Neutrophil (primary cell): ENCODE measurements around the gene AQP9.

Experiments used
- H3K27ac ChIP-seq: fragments of 200-600 bp; sonication (generic); 2 replicates; pipeline ENCODE4 v1.5.1; 2016; ENCODE audit warnings: mild to moderate bottlenecking, moderate library complexity
- H3K27me3 ChIP-seq: fragments of 200-600 bp; sonication (generic); 2 replicates; pipeline ENCODE4 v1.6.0; 2016; ENCODE audit warnings: mild to moderate bottlenecking
- H3K36me3 ChIP-seq: fragments of 200-600 bp; sonication (generic); 2 replicates; pipeline ENCODE4 v1.5.1; 2017
- H3K4me1 ChIP-seq, 2 experiments: fragments of 200-600 bp in 1 of 2; sonication (generic) in 1 of 2; 1 replicate in 1 of 2; 2 replicates in 1 of 2; pipeline versions ENCODE4 v1.5.1 to v1.6.1; 2013 to 2016; ENCODE audit warnings: low read depth in 1 of 2, low read length in 1 of 2, mild to moderate bottlenecking in 1 of 2, moderate library complexity in 1 of 2; ENCODE audit not compliant: control insufficient read depth in 1 of 2, insufficient read depth in 1 of 2
- H3K4me3 ChIP-seq, 2 experiments: fragments of 200-600 bp in 1 of 2; sonication (generic) in 1 of 2; 1 replicate in 1 of 2; 2 replicates in 1 of 2; pipeline ENCODE4 v1.5.1; 2013 to 2016; ENCODE audit warnings: low read depth in 1 of 2, low read length in 1 of 2, mild to moderate bottlenecking in 1 of 2, moderate library complexity in 1 of 2
- H3K9me3 ChIP-seq: fragments of 200-600 bp; sonication (generic); 2 replicates; pipeline ENCODE4 v1.5.1; 2016
- CTCF ChIP-seq: fragments of 200-600 bp; sonication (generic); IDR thresholded peaks from 2 replicates; pipeline ENCODE4 v1.5.1; 2016; ENCODE audit warnings: antibody characterized with exemption

AQP9 gene

GRCh38 chr15:58233341-58233740, 95.2 kb downstream of the AQP9 start:
- no peaks in the 10 kb centered on the region for H3K36me3 ChIP-seq
- H3K4me1 ChIP-seq, result peaks cover 9% of the 10 kb centered on the region in 2 experiments
- no peak overlapping the region for H3K27ac ChIP-seq
- TF ChIP-seq CTCF, result no peak
- no peaks in the 10 kb centered on the region for H3K27me3 ChIP-seq
- no peaks in the 10 kb centered on the region for H3K9me3 ChIP-seq
- no peak overlapping the region for H3K4me3 ChIP-seq
